ENCODE data around the gene ORAI3.

The ORAI3 gene

GRCh38 chr16:30971298-30971697 is 22.4 kb downstream of the ORAI3 start:
- no peak for DNase-seq (ENCODE audit: low spot score)

GRCh38 chr16:30972872-30973271 is 24.0 kb downstream of the ORAI3 start:
- peak; percentile 51 for DNase-seq (ENCODE audit: low spot score)

- no peak for DNase-seq (ENCODE audit: low spot score)
These were observed 25.5 kb downstream of the ORAI3 start for GRCh38 chr16:30974348-30974747.

GRCh38 chr16:30976486-30976885 is 27.6 kb downstream of the ORAI3 start:
- DNase-seq (ENCODE audit: low spot score), result no peak

- peak; percentile 57 for DNase-seq (ENCODE audit: low spot score)
These were observed 28.6 kb downstream of the ORAI3 start for GRCh38 chr16:30977502-30977901.

GRCh38 chr16:30979170-30980022 is 30.5 kb downstream of the ORAI3 start:
- no peak for DNase-seq (ENCODE audit: low spot score)

- DNase-seq (ENCODE audit: low spot score), result no peak
These were observed 31.1 kb downstream of the ORAI3 start for GRCh38 chr16:30980023-30980371.

GRCh38 chr16:30980434-30980833 is 31.6 kb downstream of the ORAI3 start:
- DNase-seq (ENCODE audit: low spot score), result no peak

GRCh38 chr16:30980959-30981358 is 32.1 kb downstream of the ORAI3 start:
- no peak for DNase-seq (ENCODE audit: low spot score)

- DNase-seq (ENCODE audit: low spot score), result no peak
These were observed 33.9 kb downstream of the ORAI3 start for GRCh38 chr16:30982548-30983288.

- no peak for DNase-seq (ENCODE audit: low spot score)
These were observed 34.5 kb downstream of the ORAI3 start for GRCh38 chr16:30983289-30983889.

- no peak for DNase-seq (ENCODE audit: low spot score)
These were observed 35.2 kb downstream of the ORAI3 start for GRCh38 chr16:30983898-30984610.

GRCh38 chr16:30984669-30985400 is 36.0 kb downstream of the ORAI3 start, which contains the start of gene HSD3B7:
TSS of gene HSD3B7 (plus strand) at chr16:30985207. CDS start at chr16:30985659, 452 bp downstream.
- DNase-seq (ENCODE audit: low spot score), result peak; percentile 76

GRCh38 chr16:30985401-30986128 is 36.7 kb downstream of the ORAI3 start:
- no peak for DNase-seq (ENCODE audit: low spot score)

- no peak for DNase-seq (ENCODE audit: low spot score)
These were observed 37.5 kb downstream of the ORAI3 start for GRCh38 chr16:30986129-30986991.

GRCh38 chr16:30987581-30988190 is 38.8 kb downstream of the ORAI3 start:
- DNase-seq (ENCODE audit: low spot score), result no peak

- DNase-seq (ENCODE audit: low spot score), result no peak
These were observed 40.7 kb downstream of the ORAI3 start for GRCh38 chr16:30989469-30990047.

GRCh38 chr16:30990105-30990504 is 41.2 kb downstream of the ORAI3 start:
- DNase-seq (ENCODE audit: low spot score), result no peak

- no peak for DNase-seq (ENCODE audit: low spot score)
These were observed 42.2 kb downstream of the ORAI3 start for GRCh38 chr16:30991052-30991451.
